Natural killer cell treated with Interleukin-12 subunit alpha and Interleukin-12 subunit beta and Interleukin-15 and Interleukin-18, amount 100 ng/mL, for 72 hours (primary cell): ENCODE results near the gene DMBT1. TPM values are rescaled to one million over a fixed set of nuclear protein-coding genes. Genes with fewer than 3 reads are reported as not detected.

ENCODE experiments used
- ATAC-seq, 2 donors: fragments of 150-1000 bp; cut with Tn5 transposase in 1 of 2; sonication (Bioruptor Pico), chemical (Tn5 transposase) in 1 of 2; 2 replicates each; pipeline ENCODE4 v1.10.0; 2021
- DNase-seq: peaks from one replicate; pipeline ENCODE4 v3.0.0; 2022; ENCODE audit warnings: low spot score
- H3K27ac Mint-ChIP-seq, 2 donors: 1 replicate in 1 of 2; 2 replicates in 1 of 2; pipeline ENCODE4 v1.8.0; 2022; ENCODE audit warnings: mixed read lengths in 2 of 2, mild to moderate bottlenecking in 1 of 2, moderate library complexity in 1 of 2
- H3K27me3 Mint-ChIP-seq, 2 donors: 1 replicate in 1 of 2; 2 replicates in 1 of 2; pipeline ENCODE4 v1.8.0; 2022; ENCODE audit warnings: mixed read lengths in 2 of 2
- H3K36me3 Mint-ChIP-seq: one replicate; pipeline ENCODE4 v1.8.0; 2022; ENCODE audit warnings: mixed read lengths
- H3K4me1 Mint-ChIP-seq, 2 donors: 1 replicate in 1 of 2; 2 replicates in 1 of 2; pipeline ENCODE4 v1.8.0; 2022; ENCODE audit warnings: low read depth in 2 of 2, mixed read lengths in 2 of 2, mild to moderate bottlenecking in 1 of 2
- H3K4me3 Mint-ChIP-seq: one replicate; pipeline ENCODE4 v1.8.0; 2022; ENCODE audit warnings: mixed read lengths
- H3K9me3 Mint-ChIP-seq: 2 replicates; pipeline ENCODE4 v1.8.0; 2022; ENCODE audit warnings: mixed read lengths
- total RNA-seq, 2 donors: library from RNA; stranded (reverse); gene quantifications; one replicate each; pipeline ENCODE4 v1.2.3, GENCODE V29; 2022

Gene DMBT1
- total RNA-seq, 2 donors from 2014 or later = not detected

DNA sequence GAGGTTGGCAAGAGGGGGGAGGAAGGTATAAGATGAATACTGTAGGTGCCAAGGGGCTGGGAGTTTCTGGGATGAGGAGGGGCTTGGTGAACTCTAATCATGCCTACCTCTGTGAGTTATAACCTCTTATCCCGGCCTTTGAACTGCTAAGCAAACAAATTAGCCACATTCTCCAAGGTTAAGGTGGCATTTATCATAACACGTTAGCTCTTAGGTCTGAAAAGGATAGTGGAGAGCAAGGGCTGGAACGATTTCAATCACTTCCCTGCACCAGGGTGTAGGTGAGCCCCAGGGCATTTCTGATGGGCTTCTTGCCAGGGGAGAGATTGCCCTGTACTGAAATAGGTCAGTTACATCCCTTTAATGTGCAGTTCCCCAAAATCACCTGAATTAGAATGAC lies 28.6 kb upstream of the DMBT1 start:
- Mint-ChIP-seq H3K9me3 (no peaks in the 10 kb centered on the region), H3K4me3 (no peak overlapping the region), H3K27ac (no peak overlapping the region), H3K4me1 (peaks cover 0 to 6% of the 10 kb centered on the region in 2 donors), H3K27me3 (peaks cover 32 to 36% of the 10 kb centered on the region in 2 donors), H3K36me3 (no peaks in the 10 kb centered on the region)
- ATAC-seq = no peak
- no peak for DNase-seq

DNA sequence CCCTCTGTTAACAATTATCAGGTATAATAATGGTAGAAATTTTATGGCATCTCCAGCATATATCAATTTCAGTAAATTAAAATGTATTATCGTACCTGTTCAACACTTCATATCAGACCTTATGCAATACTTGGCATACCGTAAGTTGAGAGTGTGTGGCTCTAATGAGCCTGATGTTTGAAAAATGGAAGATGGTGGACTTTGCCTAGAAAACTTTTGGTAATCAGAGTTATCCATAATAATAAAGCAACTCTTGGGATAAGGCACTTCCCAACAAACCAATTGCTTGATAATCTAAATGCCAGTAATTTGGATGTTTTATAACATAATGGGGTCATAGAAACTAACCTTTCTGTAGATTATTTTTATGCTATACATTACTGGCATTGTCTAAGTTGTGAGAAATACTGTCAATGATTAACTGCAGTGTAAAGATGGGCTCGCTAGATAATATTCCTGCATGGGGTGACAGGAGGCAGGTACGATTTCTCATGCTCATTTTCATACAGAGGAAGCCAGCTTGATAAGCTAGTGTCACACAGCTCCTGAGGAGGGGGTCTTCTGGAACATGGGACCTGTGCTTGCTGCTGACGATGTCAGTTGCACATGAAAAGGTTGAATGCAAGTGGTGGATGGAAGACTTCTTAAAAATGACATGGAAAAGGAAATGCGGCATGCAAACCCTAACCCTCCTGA lies 27.8 kb upstream of the DMBT1 start:
- no peak for DNase-seq
- ATAC-seq = no peak
- Mint-ChIP-seq H3K27me3 (peaks cover 29% of the 10 kb centered on the region in 2 donors), H3K4me1 (peaks cover 0 to 6% of the 10 kb centered on the region in 2 donors), H3K4me3 (no peak overlapping the region), H3K9me3 (no peaks in the 10 kb centered on the region), H3K27ac (no peak overlapping the region), H3K36me3 (no peaks in the 10 kb centered on the region)

DNA sequence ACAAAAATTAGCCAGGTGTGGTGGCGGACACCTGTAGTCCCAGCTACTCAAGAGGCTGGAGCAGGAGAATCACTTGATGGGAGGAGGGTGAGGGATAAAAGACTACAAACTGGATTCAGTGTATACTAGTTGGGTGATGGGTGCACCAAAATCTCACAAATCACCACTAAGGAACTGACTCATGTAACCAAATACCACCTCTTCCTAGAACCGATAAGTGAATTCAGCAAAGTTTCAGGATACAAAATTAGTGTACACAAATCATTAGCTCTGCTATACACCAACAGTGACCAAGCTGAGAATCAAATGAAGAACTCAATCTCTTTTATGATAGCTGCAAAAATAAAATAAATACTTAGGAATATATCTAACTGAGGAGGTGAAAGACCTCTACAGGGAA lies 23.0 kb upstream of the DMBT1 start:
- H3K4me3 Mint-ChIP-seq = no peak overlapping the region
- ATAC-seq (peak in 1 of 2 donors; percentile 31), DNase-seq (no peak)
- peaks cover 14 to 30% of the 10 kb centered on the region in 2 donors for H3K27me3 Mint-ChIP-seq
- no peaks in the 10 kb centered on the region for H3K9me3 Mint-ChIP-seq
- H3K4me1 Mint-ChIP-seq = peaks cover 0 to 8% of the 10 kb centered on the region in 2 donors
- H3K36me3 Mint-ChIP-seq = no peaks in the 10 kb centered on the region
- H3K27ac Mint-ChIP-seq = peak overlapping the region in 1 of 2 donors; percentile 34

DNA sequence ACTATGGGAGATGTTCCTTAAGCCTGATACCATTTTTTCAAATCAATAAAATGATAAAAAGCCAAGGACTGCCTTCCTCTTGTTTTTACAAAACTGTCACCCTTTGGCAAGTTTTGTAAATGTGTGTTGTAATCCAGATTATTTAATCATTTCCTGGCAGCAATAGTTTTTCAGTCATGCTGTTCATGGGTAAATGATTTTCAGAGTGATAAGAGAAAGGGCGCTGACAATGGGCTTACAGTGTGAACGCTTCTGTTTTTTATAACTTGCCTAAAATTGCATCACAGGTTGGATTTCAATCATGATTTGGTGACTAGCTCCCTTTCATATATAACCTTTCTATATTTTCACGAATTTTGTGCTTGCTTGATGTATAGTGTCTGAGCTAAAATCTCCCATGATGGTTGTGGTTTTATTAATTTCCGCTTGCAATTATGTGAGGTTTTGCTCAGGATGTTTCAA lies 19.0 kb upstream of the DMBT1 start:
- Mint-ChIP-seq H3K4me1 (peaks cover 0 to 21% of the 10 kb centered on the region in 2 donors), H3K27me3 (peaks cover 6 to 22% of the 10 kb centered on the region in 2 donors), H3K4me3 (peak overlapping the region; percentile 11), H3K27ac (peak overlapping the region in 1 of 2 donors; percentile 36), H3K36me3 (no peaks in the 10 kb centered on the region), H3K9me3 (no peaks in the 10 kb centered on the region)
- DNase-seq = no peak
- ATAC-seq = peak in 1 of 2 donors; percentile 51

DNA sequence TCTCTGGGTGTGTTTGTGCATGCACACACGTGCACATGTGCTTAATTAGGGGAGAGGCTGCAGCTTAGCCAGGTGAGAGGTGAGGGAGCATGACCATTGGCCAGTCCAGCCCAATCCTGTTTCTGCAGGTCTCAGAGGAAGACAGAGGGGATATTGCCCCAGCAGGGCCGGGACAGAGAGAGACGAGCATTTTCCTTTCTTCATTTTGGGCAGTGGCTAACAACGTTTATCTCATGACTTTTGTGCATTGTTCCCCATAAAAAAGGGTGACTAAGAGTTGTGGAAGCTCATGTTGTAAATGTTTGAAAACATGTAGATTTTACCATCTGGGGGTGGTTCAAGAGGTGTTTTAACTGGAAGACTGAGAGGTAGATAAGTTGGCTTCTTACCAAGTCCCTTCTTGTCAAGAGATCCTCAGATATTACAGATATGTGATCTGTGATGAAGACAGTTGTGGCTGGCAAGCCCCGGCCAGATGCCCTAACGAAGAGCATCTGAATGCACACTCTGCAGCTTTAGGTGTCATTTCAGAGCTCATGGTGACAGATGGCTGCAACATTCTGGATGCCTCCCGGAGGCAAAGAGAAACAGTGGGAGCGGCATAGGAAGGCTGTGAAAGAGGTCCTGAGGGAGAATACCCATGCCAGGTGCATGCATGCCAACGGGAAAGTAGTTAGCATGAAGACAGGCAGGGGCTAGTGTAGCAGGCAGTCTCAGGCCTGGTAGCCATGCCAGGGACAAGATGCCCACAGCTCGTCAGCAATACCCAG lies 16.7 kb upstream of the DMBT1 start:
- no peak for DNase-seq
- Mint-ChIP-seq H3K4me1 (peaks cover 0 to 21% of the 10 kb centered on the region in 2 donors), H3K36me3 (no peaks in the 10 kb centered on the region), H3K27ac (peak overlapping the region in 1 of 2 donors; percentile 78), H3K27me3 (peaks cover 6 to 14% of the 10 kb centered on the region in 2 donors), H3K9me3 (no peaks in the 10 kb centered on the region), H3K4me3 (peak overlapping the region; percentile 3)
- ATAC-seq = no peak

DNA sequence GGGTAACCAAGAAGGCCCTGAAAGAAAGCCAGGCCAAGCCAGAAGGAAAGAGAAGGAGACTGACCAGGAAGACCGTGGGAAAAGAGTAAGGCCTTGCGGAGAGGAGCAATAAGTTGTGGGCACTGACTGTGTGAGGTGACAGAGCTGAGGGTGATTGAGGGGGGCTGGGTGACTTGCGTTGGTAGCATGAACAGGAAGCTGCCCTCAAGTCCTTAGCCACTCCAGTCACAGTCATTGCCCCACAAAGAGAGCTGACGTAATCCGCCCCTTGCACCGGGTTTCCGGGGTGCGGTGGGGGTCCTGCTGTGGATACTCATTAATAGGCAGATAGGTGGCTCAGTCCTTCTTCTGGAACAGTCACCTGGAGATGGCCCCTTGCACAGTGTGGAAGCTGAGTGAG lies 16.1 kb upstream of the DMBT1 start:
- Mint-ChIP-seq H3K27ac (peak overlapping the region in 1 of 2 donors; percentile 78), H3K36me3 (no peaks in the 10 kb centered on the region), H3K27me3 (peaks cover 0 to 14% of the 10 kb centered on the region in 2 donors), H3K4me3 (peak overlapping the region; percentile 3), H3K4me1 (peaks cover 0 to 21% of the 10 kb centered on the region in 2 donors), H3K9me3 (no peaks in the 10 kb centered on the region)
- peak in 1 of 2 donors; percentile 72 for ATAC-seq
- no peak for DNase-seq

DNA sequence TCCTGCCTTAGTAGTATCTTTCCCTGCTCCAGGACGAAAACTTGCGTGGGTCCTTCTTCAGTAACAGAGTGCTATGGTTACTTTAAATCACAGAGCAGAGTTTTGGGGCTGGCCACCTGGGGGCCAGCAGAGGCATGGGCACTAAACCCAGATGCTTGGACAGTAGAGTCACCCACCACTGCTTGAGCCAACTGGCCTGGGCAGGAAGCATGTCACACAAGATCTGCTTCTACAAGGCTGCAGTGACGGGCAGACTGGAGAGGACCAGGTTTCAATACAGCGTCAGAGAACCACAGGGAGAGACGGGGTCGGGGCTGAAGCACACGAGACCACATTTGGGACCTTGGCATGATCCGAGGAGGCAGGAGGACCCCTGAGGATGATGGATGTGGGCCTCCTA lies 14.3 kb upstream of the DMBT1 start:
- no peak for DNase-seq
- H3K27ac Mint-ChIP-seq = no peak overlapping the region
- H3K36me3 Mint-ChIP-seq = no peaks in the 10 kb centered on the region
- H3K4me3 Mint-ChIP-seq = no peak overlapping the region
- H3K4me1 Mint-ChIP-seq = peaks cover 0 to 14% of the 10 kb centered on the region in 2 donors
- H3K27me3 Mint-ChIP-seq = peaks cover 0 to 4% of the 10 kb centered on the region in 2 donors
- H3K9me3 Mint-ChIP-seq = no peaks in the 10 kb centered on the region
- no peak for ATAC-seq

DNA sequence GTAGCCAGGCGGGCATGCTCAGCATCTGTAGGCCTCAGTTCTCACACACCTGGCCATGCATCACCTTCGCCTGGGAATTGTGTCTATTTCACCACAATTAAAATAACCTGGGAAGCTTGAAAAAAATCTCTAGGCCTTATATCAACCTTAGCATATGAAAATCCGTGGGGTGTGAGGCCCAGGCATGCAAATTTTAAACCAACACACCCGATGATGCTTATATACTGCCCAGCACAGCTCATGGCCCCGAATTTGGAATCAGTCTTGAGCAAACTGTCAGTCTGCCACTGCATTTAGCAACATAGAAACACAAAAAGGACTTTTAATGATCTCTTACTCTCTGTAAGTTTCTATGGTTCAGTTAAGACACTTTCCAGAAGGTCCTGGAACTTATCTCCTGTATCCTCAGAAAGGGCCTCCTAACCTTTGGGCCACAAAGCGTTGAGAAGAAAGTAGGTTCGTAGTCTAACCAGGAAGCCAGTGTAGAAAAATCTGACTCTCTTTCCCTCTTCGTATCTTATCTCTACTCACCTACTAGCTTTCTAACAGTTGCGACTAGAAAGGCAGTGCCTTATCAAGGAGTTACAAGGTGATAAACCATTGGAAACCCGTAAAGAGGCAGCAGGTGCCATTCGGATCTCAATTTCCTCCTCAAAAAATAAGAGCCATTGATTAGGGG lies 12.0 kb upstream of the DMBT1 start:
- ATAC-seq = no peak
- H3K9me3 Mint-ChIP-seq = no peaks in the 10 kb centered on the region
- peaks cover 0 to 7% of the 10 kb centered on the region in 2 donors for H3K4me1 Mint-ChIP-seq
- no peak overlapping the region for H3K27ac Mint-ChIP-seq
- H3K4me3 Mint-ChIP-seq = no peak overlapping the region
- peaks cover 0 to 4% of the 10 kb centered on the region in 2 donors for H3K27me3 Mint-ChIP-seq
- no peaks in the 10 kb centered on the region for H3K36me3 Mint-ChIP-seq
- DNase-seq = no peak

DNA sequence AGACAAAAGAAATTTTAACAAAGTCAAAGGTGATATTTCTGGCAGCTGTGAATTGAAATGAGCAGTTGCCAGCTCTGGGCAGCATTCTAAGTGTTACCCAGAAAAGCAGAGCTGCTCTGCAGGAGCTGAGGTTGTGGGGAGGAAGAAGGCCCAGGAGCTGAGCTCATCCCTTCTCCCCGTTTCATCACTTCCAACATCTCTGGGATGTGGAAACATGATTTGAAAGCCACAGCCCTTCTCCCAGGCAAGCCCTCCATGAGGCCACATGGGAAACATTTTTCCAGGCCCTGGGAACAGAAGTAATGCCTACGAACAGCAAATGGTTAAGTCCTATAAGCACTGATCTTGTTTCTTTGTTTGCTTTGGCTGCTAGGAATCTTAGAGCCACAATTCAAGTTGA lies 10.9 kb upstream of the DMBT1 start:
- Mint-ChIP-seq H3K27me3 (no peaks in the 10 kb centered on the region), H3K27ac (no peak overlapping the region), H3K4me3 (no peak overlapping the region), H3K9me3 (no peaks in the 10 kb centered on the region), H3K4me1 (no peaks in the 10 kb centered on the region), H3K36me3 (no peaks in the 10 kb centered on the region)
- DNase-seq = no peak
- ATAC-seq = no peak

DNA sequence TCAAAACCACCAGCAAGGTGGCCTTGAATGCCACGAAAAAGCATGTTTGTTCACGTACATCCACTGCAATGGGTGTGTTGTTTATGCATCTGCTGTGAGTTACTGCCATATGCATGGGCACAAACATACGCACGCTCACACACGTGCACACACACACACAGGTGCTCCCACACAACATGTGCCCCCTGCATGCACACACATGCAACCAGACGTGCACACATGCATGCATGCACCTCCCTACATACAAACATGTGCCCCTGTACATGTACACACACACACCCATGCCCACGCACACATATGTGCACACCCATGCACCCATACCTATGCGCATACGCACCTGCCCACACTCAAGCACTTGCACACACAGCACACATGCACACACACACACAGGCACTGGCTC lies 10.1 kb upstream of the DMBT1 start:
- no peaks in the 10 kb centered on the region for H3K9me3 Mint-ChIP-seq
- peaks cover 0 to 1% of the 10 kb centered on the region in 2 donors for H3K27me3 Mint-ChIP-seq
- ATAC-seq (no peak), DNase-seq (no peak)
- H3K36me3 Mint-ChIP-seq = no peaks in the 10 kb centered on the region
- H3K27ac Mint-ChIP-seq = no peak overlapping the region
- H3K4me3 Mint-ChIP-seq = no peak overlapping the region
- no peaks in the 10 kb centered on the region for H3K4me1 Mint-ChIP-seq

DNA sequence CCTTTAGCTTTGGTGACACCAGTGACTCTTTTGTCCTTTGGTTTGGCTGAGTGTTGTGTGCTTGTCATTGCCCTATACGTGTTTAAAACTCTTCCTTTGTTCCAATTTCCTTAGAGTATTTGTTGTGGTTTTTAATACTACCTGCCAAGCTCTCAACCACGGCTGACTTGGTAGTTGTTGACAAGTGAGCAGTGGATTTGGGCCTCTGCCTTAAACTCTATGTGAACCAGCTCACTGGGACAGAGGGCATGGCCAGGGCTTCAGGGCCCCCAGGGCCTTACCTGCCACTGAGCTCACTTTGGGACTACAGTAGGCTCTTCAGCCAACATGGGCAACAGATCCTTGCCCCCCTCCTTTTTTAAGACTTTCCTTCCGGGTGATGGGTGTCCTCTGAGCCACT lies 9.6 kb upstream of the DMBT1 start:
- DNase-seq = no peak
- Mint-ChIP-seq H3K4me3 (no peak overlapping the region), H3K9me3 (no peaks in the 10 kb centered on the region), H3K27ac (no peak overlapping the region), H3K36me3 (no peaks in the 10 kb centered on the region), H3K4me1 (no peaks in the 10 kb centered on the region), H3K27me3 (peaks cover 3 to 4% of the 10 kb centered on the region in 2 donors)
- peak in 1 of 2 donors; percentile 17 for ATAC-seq

DNA sequence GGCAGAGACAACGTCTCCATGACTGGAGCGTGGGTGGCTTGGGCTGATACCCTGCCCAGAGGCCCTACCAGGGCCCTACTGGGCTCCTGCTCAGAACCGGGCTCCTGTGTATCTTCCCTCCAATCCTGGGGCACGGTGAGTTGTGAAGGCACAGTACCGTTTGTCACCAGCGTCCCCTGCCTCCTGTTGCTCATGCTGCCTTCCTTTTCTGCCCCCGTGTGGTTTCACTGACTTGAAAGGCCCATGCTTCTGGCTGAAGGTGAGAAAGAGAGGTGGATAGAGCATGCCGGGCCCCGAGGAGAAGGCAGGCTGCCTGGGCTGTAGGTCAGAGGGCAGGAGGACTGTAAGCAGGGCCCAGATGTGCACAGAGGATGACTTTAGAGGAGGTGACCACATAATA lies 9.1 kb upstream of the DMBT1 start:
- no peaks in the 10 kb centered on the region for H3K9me3 Mint-ChIP-seq
- H3K4me1 Mint-ChIP-seq = no peaks in the 10 kb centered on the region
- ATAC-seq (peak; percentile 40 to 43), DNase-seq (no peak)
- no peak overlapping the region for H3K4me3 Mint-ChIP-seq
- H3K27ac Mint-ChIP-seq = no peak overlapping the region
- no peaks in the 10 kb centered on the region for H3K36me3 Mint-ChIP-seq
- H3K27me3 Mint-ChIP-seq = peaks cover 7 to 8% of the 10 kb centered on the region in 2 donors

DNA sequence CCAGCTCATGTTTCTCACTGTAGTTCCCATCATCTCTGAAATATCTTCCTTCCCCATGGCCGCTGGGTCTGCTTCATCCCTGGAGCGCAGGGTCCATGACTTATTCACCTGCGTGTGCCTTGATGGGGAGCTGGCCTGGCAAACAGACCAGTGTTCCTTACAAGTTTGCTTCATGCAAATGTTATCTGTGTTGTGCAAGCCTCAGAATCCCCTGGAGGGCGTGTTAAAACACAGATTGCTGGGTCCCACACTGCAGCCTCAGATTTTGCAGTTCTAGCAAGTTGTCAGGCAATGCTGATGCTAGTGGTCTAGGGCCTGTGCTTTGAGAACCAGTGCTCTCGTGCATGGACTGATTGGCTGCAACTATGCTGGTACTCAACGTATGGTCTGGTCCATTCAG lies 7.2 kb upstream of the DMBT1 start:
- Mint-ChIP-seq H3K4me3 (no peak overlapping the region), H3K36me3 (no peaks in the 10 kb centered on the region), H3K9me3 (no peaks in the 10 kb centered on the region), H3K27ac (no peak overlapping the region), H3K4me1 (no peaks in the 10 kb centered on the region), H3K27me3 (peaks cover 7 to 8% of the 10 kb centered on the region in 2 donors)
- DNase-seq (no peak), ATAC-seq (no peak)
